Karpas-422 (cell line): ENCODE measurements around the gene KRT33A. TPM values are rescaled to one million over a fixed set of nuclear protein-coding genes. Genes with fewer than 3 reads are reported as not detected.

Source experiments
- DNase-seq: peaks from one replicate; pipeline ENCODE4 v3.0.0-alpha.2; 2015
- H2AFZ ChIP-seq: fragments of 200-600 bp; sonication (generic); 2 replicates; pipeline ENCODE4 v1.6.1; 2014; ENCODE audit warnings: antibody characterized with exemption, low read length, mixed read lengths
- H3K27ac ChIP-seq: fragments of 200-600 bp; sonication (generic); 2 replicates; pipeline ENCODE4 v1.5.1; 2014; ENCODE audit warnings: mild to moderate bottlenecking, low read length, moderate library complexity
- H3K27me3 ChIP-seq: fragments of 200-600 bp; sonication (generic); 2 replicates; pipeline ENCODE4 v1.6.1; 2014; ENCODE audit warnings: low read length, mixed read lengths
- H3K36me3 ChIP-seq: fragments of 200-600 bp; sonication (generic); 2 replicates; pipeline ENCODE4 v1.6.1; 2014; ENCODE audit warnings: low read length, mixed read lengths; ENCODE audit not compliant: insufficient read depth
- H3K4me1 ChIP-seq: fragments of 200-600 bp; sonication (generic); 2 replicates; pipeline ENCODE4 v1.6.1; 2014; ENCODE audit warnings: mild to moderate bottlenecking, low read length, mixed read lengths
- H3K4me2 ChIP-seq: fragments of 200-600 bp; sonication (generic); 2 replicates; pipeline ENCODE4 v1.6.1; 2014; ENCODE audit warnings: low read length, low read depth, mild to moderate bottlenecking; ENCODE audit not compliant: poor library complexity, severe bottlenecking
- H3K4me3 ChIP-seq: fragments of 200-600 bp; sonication (generic); 2 replicates; pipeline ENCODE4 v1.5.1; 2014; ENCODE audit warnings: mild to moderate bottlenecking, antibody characterized with exemption, low read length, mixed read lengths
- H3K79me2 ChIP-seq: fragments of 200-600 bp; sonication (generic); 2 replicates; pipeline ENCODE4 v1.6.1; 2014; ENCODE audit warnings: mild to moderate bottlenecking, low read length, mixed read lengths
- H3K9ac ChIP-seq: fragments of 200-600 bp; sonication (generic); 2 replicates; pipeline ENCODE4 v1.6.0; 2014; ENCODE audit warnings: low read length
- H3K9me2 ChIP-seq: fragments of 200-600 bp; sonication (generic), shearing (Covaris generic); replicated peaks from 2 replicates; pipeline ENCODE4 v1.6.0; 2014; ENCODE audit warnings: mild to moderate bottlenecking, low read length, moderate library complexity; ENCODE audit not compliant: insufficient read depth
- H3K9me3 ChIP-seq: fragments of 300-700, 200-600 bp; sonication (generic); 2 replicates; pipeline ENCODE4 v1.6.1; 2014; ENCODE audit warnings: low read length, mixed read lengths
- H4K20me1 ChIP-seq: fragments of 200-600 bp; sonication (generic); 2 replicates; pipeline ENCODE4 v1.6.1; 2014; ENCODE audit warnings: mild to moderate bottlenecking, antibody characterized with exemption, low read length, low read depth; ENCODE audit not compliant: insufficient read depth
- total RNA-seq: library from RNA; depleted of rRNA; stranded (reverse); fragments of >200 nt; shearing (Covaris generic); gene quantifications from 2 replicates; pipeline ENCODE4 v1.2.3, GENCODE V29; 2014; ENCODE audit warnings: low replicate concordance; rRNA removed

Gene KRT33A
- total RNA-seq, 1 experiment from 2014 or later = not detected

- no peaks in the 10 kb centered on the region for H4K20me1 ChIP-seq
- H3K9me2 ChIP-seq = no peaks in the 10 kb centered on the region
- no peaks in the 10 kb centered on the region for H3K4me1 ChIP-seq
- H3K4me3 ChIP-seq = no peak overlapping the region
- no peaks in the 10 kb centered on the region for H3K9me3 ChIP-seq
- H3K27me3 ChIP-seq = no peaks in the 10 kb centered on the region
- no peak overlapping the region for H2AFZ ChIP-seq
- H3K9ac ChIP-seq = no peak overlapping the region
- H3K4me2 ChIP-seq = no peak overlapping the region
- H3K27ac ChIP-seq = no peak overlapping the region
- no peaks in the 10 kb centered on the region for H3K79me2 ChIP-seq
- H3K36me3 ChIP-seq = no peaks in the 10 kb centered on the region
- no peak for DNase-seq
Measured at GRCh38 chr17:41301204-41301790, 49.3 kb downstream of the KRT33A start.

GRCh38 chr17:41298458-41299135, 52.0 kb downstream of the KRT33A start:
- no peaks in the 10 kb centered on the region for H3K4me1 ChIP-seq
- no peak overlapping the region for H3K4me2 ChIP-seq
- no peak overlapping the region for H3K27ac ChIP-seq
- no peak overlapping the region for H2AFZ ChIP-seq
- H3K27me3 ChIP-seq = no peaks in the 10 kb centered on the region
- no peaks in the 10 kb centered on the region for H3K79me2 ChIP-seq
- no peaks in the 10 kb centered on the region for H3K9me3 ChIP-seq
- no peaks in the 10 kb centered on the region for H3K9me2 ChIP-seq
- no peak overlapping the region for H3K4me3 ChIP-seq
- no peak for DNase-seq
- no peak overlapping the region for H3K9ac ChIP-seq
- H4K20me1 ChIP-seq = no peaks in the 10 kb centered on the region
- no peaks in the 10 kb centered on the region for H3K36me3 ChIP-seq

- Histone ChIP-seq H3K9me3 (no peaks in the 10 kb centered on the region), H3K9ac (no peak overlapping the region), H3K9me2 (no peaks in the 10 kb centered on the region), H3K4me2 (no peak overlapping the region), H3K4me1 (no peaks in the 10 kb centered on the region), H3K36me3 (no peaks in the 10 kb centered on the region), H3K79me2 (no peaks in the 10 kb centered on the region), H2AFZ (no peak overlapping the region), H3K4me3 (no peak overlapping the region), H3K27me3 (no peaks in the 10 kb centered on the region), H3K27ac (no peak overlapping the region), H4K20me1 (no peaks in the 10 kb centered on the region)
- no peak for DNase-seq
Measured at GRCh38 chr17:41296846-41297245, 53.8 kb downstream of the KRT33A start.

Other genes with a start within 250 kb of the KRT33A start
- gene KRTAP4-16, start 248.6 kb downstream of the KRT33A start, total RNA-seq = not detected in 2 replicates
- gene KRTAP4-9, start 245.4 kb downstream of the KRT33A start, total RNA-seq = not detected in 2 replicates
- not detected in 2 replicates for gene KRTAP4-11, start 232.5 kb downstream of the KRT33A start, total RNA-seq
- not detected in 2 replicates for gene KRTAP4-12, start 226.6 kb downstream of the KRT33A start, total RNA-seq
- not detected in 2 replicates for gene KRTAP4-6, start 210.3 kb downstream of the KRT33A start, total RNA-seq
- not detected in 2 replicates for gene KRTAP4-5, start 201.0 kb downstream of the KRT33A start, total RNA-seq
- gene KRTAP4-4, start 190.1 kb downstream of the KRT33A start, total RNA-seq = not detected in 2 replicates
- not detected in 2 replicates for gene KRTAP4-3, start 182.6 kb downstream of the KRT33A start, total RNA-seq
- not detected in 2 replicates for gene KRTAP4-2, start 172.6 kb downstream of the KRT33A start, total RNA-seq
- gene KRTAP4-1, start 165.9 kb downstream of the KRT33A start, total RNA-seq = not detected in 2 replicates
- gene KRTAP9-1, start 160.9 kb downstream of the KRT33A start, total RNA-seq = not detected in 2 replicates
- not detected in 2 replicates for gene KRTAP9-2, start 124.2 kb downstream of the KRT33A start, total RNA-seq
- not detected in 2 replicates for gene KRTAP9-3, start 118.4 kb downstream of the KRT33A start, total RNA-seq
- not detected in 2 replicates for gene KRTAP9-8, start 112.8 kb downstream of the KRT33A start, total RNA-seq
- not detected in 2 replicates for gene KRTAP9-4, start 101.1 kb downstream of the KRT33A start, total RNA-seq
- not detected in 2 replicates for gene KRTAP9-9, start 95.4 kb downstream of the KRT33A start, total RNA-seq
- not detected in 2 replicates for gene KRTAP9-6, start 85.5 kb downstream of the KRT33A start, total RNA-seq
- not detected in 2 replicates for gene KRTAP9-7, start 75.1 kb downstream of the KRT33A start, total RNA-seq
- gene KRTAP29-1, start 48.0 kb downstream of the KRT33A start, total RNA-seq = not detected in 2 replicates
- gene KRTAP16-1, start 41.5 kb downstream of the KRT33A start, total RNA-seq = not detected in 2 replicates
- 1.6 TPM in 1 of 2 replicates, not detected in the other for gene KRTAP17-1, start 35.1 kb downstream of the KRT33A start, total RNA-seq
- gene KRT33B, start 19.0 kb upstream of the KRT33A start, total RNA-seq = not detected in 2 replicates
- not detected in 2 replicates for gene KRT34, start 31.5 kb upstream of the KRT33A start, total RNA-seq
- gene KRT31, start 46.8 kb upstream of the KRT33A start, total RNA-seq = not detected in 2 replicates
- gene KRT37, start 73.8 kb upstream of the KRT33A start, total RNA-seq = not detected in 2 replicates
- gene KRT38, start 90.2 kb upstream of the KRT33A start, total RNA-seq = not detected in 2 replicates
- gene KRT32, start 116.6 kb upstream of the KRT33A start, total RNA-seq = not detected in 2 replicates
- not detected in 2 replicates for gene KRT35, start 130.3 kb upstream of the KRT33A start, total RNA-seq
- gene KRT36, start 139.1 kb upstream of the KRT33A start, total RNA-seq = not detected in 2 replicates
- not detected in 2 replicates for gene KRT13, start 154.8 kb upstream of the KRT33A start, total RNA-seq
- gene KRT15, start 168.1 kb upstream of the KRT33A start, total RNA-seq = not detected in 2 replicates
- gene KRT19, start 177.5 kb upstream of the KRT33A start, total RNA-seq = not detected in 2 replicates
- gene KRT9, start 221.2 kb upstream of the KRT33A start, total RNA-seq = not detected in 2 replicates
- gene KRT14, start 236.1 kb upstream of the KRT33A start, total RNA-seq = not detected in 2 replicates